ENCODE data around the gene ZBTB42.
A peak's percentile ranks its signal among the peaks of the same experiment; 100 is the strongest.

- TF ChIP-seq POLR2A (IDR thresholded peaks at IDR 0.05): no peak
- peak in 2 of 4 donors; percentile 13 to 21 for TF ChIP-seq POLR2AphosphoS5 (IDR thresholded peaks at IDR 0.05)
These were observed 48.5 kb upstream of the ZBTB42 start for GRCh38 chr14:104752423-104752734.
